GM21423 (cell line): ENCODE data around the gene DDX53.

Source experiments
- ATAC-seq: cut with Tn5 transposase; IDR thresholded peaks from one replicate; pipeline ENCODE4 v1.9.1; 2021; ENCODE audit warnings: mild to moderate bottlenecking, moderate library complexity; ENCODE audit not compliant: unreplicated experiment

The DDX53 gene

GRCh38 chrX:22999696-23000223, at the start of gene DDX53:
Gene DDX53, plus strand, starts transcription at chrX:22999960. Its CDS starts 98 bp downstream, at chrX:23000058.
- ATAC-seq, result no peak

- ATAC-seq, result no peak
These were observed 49.2 kb upstream of the DDX53 start for GRCh38 chrX:22950269-22951266.

DNA sequence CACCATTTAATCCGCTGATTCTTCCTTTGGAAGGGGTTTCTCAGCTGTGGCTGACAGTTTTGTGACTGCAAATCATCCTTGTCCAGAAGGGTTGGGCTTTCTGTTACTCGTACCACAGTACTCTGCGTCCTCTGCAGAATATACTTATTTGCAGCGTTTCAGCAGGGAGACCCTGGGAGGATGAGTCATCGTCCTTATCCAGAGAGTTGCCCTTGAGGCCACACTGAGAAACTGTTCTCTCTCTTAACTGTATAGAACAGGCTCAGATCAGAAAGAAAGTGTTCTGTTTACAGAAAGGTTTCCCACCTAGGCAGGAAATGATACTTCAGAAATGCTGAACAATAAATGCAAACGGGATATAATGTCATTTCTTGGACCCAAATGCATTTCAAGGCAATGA, 47.8 kb upstream of the DDX53 start:
- ATAC-seq, result no peak

GRCh38 chrX:22958250-22958649, 41.5 kb upstream of the DDX53 start:
- no peak for ATAC-seq

GRCh38 chrX:22959204-22959920, 40.4 kb upstream of the DDX53 start:
- ATAC-seq, result no peak

- no peak for ATAC-seq
These were observed 36.6 kb upstream of the DDX53 start for GRCh38 chrX:22963196-22963595.

GRCh38 chrX:22968494-22968893, 31.3 kb upstream of the DDX53 start:
- ATAC-seq, result no peak

DNA sequence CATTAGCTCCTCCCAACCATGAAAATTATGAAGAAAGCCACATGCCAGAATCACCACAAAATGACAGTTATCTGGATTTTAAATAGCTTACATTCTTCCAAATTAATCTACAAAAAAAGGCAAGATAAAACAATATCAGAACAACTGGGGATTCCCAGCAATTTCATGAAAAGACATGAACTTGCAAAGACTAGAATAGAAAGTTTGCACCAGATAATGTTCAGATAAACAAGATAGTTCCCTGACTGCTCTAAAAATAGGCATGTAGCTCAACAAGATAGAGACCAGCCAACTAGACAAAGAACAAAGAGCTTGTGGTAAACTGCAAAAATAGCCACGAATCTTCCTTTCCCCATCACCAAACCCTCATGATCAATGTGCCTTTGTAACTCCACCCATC, 30.3 kb upstream of the DDX53 start:
- ATAC-seq, result no peak

GRCh38 chrX:22970861-22971260, 28.9 kb upstream of the DDX53 start:
- ATAC-seq, result no peak

GRCh38 chrX:22974616-22975015, 25.1 kb upstream of the DDX53 start:
- no peak for ATAC-seq

DNA sequence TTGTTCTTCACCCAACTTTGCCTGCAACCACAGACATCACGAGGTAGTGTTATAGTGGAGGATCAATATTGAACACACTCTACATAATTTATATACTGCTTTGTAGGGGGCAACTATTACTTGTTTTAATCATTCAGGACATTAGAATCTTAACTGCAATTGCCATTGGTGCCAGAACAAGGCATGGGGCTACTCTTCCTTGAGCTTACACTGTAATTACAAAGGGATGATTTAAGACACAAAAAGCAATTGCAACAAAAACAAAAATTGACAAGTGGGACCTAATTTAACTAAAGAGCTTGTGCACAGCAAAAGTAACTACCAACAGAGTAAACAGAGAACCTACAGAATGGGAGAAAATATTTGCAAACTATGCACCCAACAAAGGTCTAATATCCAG, 24.0 kb upstream of the DDX53 start:
- ATAC-seq, result no peak

DNA sequence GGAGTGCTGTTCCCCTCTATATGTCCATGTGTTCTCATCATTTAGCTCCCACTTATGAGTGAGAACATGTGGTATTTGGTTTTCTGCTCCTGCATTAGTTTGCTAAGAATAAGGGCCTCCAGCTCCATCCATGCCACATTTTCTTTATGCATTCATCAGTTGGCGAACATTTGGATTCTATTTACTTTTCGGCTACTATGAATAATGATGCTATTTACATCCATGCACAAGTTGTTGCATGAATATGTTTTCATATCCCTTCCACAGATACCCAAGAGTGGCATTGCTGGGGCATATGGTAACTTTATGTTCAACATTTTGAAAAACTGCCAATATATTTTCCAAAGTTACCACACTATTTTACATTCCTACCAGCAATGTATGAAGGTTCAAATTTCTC, 13.8 kb upstream of the DDX53 start:
- ATAC-seq, result no peak

GRCh38 chrX:22987452-22987851, 12.3 kb upstream of the DDX53 start:
- ATAC-seq, result no peak

DNA sequence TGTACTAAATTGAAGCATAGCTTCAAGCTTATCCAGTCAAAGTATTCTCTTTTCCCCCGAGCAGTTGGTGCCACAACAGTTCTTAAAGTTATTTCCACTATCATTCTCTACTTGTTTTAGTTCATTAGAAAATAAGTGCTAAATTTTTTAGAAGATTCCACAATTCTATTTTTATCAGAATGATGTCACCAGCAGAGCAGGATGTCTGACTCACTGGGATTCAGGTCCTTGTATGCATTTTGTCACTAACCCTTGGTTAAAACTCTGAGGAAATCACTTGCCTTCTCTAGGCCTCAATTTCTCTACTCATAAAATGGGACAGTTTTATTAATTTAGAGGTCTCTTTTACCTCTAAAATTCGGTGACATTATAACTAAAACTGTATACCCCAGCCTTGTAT, 3.4 kb downstream of the DDX53 start:
- ATAC-seq, result no peak

DNA sequence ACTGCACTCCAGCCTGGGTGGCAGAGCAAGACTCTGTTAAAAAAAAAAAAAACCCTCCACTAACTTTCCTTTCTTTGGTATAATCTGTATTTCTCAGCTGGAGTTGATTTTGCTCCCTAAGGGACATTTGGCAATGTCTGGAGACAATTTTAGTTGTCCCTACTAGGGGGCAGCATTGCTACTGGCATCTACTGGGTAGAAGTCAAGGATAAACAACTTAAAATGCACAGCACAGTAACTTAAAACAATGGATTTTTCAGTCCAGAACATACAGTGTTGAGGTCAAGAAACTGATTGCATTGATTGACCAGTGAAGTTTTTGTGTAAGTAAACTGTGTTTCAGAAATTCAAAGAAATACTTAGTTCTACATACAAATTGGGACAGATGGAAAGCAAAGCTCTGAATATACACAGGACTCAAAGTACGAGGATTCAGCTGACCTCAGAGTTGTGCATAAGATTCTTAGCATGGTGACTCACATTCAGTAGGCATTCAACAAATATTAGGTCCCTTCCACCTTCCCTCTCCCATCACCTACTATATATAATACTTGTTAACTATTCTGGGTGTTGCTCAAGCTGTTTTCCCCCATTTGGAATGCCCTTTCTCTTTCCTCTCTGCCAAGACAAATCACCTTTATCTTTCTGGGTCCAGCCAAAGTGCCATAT, 8.8 kb downstream of the DDX53 start:
- ATAC-seq, result no peak

DNA sequence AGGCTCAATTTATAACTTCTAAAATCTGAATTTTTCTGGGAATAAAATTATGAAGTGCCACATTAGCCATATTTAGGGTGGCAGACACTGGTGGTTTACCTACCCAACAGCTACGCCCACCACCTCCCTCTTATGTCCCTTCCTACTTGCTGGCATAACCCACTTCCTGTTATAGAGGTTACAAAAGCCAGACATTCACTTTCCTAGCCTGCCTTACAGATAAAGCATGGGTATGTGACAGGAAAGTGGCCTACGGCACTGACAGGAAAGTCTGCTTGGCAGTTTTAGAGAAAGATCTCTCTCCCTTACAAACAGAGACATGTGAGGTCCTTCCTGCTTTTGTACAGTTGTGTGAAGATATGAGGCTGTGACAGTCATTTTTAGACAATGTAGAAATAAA, 12.4 kb downstream of the DDX53 start:
- ATAC-seq, result no peak

DNA sequence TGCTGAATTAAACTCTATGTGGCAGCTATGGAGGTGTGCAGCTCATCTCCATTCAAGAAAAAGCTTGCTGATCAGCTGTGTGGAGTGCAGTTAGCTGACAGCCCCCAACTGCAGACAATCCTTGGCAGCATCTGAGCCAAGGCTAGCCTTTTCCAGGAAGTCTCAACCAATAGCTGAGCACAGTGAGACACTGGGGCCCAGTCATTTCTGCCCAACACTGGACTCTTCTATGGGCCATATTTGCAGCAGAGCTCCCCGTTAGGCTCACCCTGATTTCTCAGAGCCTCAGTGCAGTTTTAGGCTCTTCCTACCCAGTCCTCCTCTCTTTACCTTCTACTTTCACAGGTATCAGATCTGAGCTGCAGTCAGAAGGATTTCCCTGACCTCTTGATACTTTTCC, 12.9 kb downstream of the DDX53 start:
- no peak for ATAC-seq

DNA sequence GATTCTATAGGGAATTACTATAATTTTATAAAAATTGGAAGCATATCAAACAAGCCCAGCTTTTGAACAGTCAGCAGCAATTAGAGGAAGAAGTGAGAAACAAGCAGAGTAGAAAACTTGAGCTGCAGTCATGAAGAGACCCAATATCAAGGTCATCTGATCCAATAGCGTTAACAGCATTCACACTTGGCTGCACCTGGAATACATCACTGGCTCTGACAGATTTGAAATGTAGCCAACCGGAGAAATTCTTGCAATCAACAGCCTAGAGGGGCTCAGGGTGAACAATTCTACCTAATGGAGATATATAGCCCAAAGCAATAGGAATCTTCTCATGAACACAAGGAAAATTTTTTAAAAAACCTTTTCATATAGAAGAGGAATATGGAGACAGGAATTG, 13.6 kb downstream of the DDX53 start:
- no peak for ATAC-seq

GRCh38 chrX:23031600-23031999, 31.8 kb downstream of the DDX53 start:
- ATAC-seq, result no peak

DNA sequence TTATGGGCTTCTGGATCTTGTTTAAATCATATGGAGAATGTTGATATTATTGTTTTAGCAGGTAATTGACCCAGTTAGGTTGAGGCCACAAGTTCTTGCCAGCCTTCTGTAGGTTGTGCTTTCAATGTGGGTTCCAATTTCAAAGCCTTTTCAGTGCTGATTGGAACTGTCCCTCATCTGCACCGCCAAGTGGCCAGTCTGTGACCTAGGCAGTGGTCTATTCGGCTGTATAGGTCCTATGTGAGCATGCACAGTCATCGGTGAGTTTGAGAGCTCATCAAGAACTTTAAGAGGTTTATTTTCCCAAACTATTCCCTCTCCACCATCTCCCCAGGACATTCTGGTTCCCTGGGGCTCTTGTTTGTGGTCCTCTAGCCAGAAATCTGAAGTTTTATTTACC, 35.7 kb downstream of the DDX53 start:
- no peak for ATAC-seq

GRCh38 chrX:23046443-23046842, 46.7 kb downstream of the DDX53 start:
- no peak for ATAC-seq
